K562 (cell line): ENCODE data around the gene ARID5B. TPM values are rescaled to one million over a fixed set of nuclear protein-coding genes. Genes with fewer than 3 reads are reported as not detected.

Experiments
- ATAC-seq: fragments of 200-7000 bp; cut with Tn5 transposase; 3 replicates; pipeline ENCODE4 v1.9.1; 2020; ENCODE audit warnings: moderate library complexity
- BruUV-seq: library from RNA; stranded (reverse); fragments of 400-500 nt; replicated peaks from 2 replicates; lab custom pipeline; 2021; lab: Mats Ljungman, UMichigan
- CTCF ChIA-PET: fragments of 300-600 bp; formaldehyde crosslinking; extraction: SDS; loops from one replicate; lab custom pipeline; 2021; ENCODE audit warnings: low intra/inter-chr PET ratio; lab: Yijun Ruan, JAX
- POLR2A ChIA-PET: fragments of 300-600, 350-650 bp; sonication (Branson Sonifier 250); formaldehyde crosslinking; extraction: SDS; loops from one replicate; lab custom pipeline; 2021; ENCODE audit warnings: antibody characterized with exemption, inconsistent platforms; lab: Yijun Ruan, JAX
- DNase-seq, 4 experiments: peaks; one replicate each; pipeline versions ENCODE4 v3.0.0 to v3.0.0-alpha.2; 2011 to 2018; ENCODE audit warnings: low spot score in 3 of 4, mixed read lengths in 3 of 4; ENCODE audit errors: extremely low read depth in 1 of 4
- FAIRE-seq: peaks from 2 replicates; lab custom pipeline; 2011; peaks lifted over from hg19 to GRCh38; lab: Jason Lieb, UNC
- H2AFZ ChIP-seq: 2 replicates; pipeline ENCODE4 v1.6.0; 2011; ENCODE audit warnings: low read depth, low read length, control low read depth, inconsistent platforms
- H3K27ac ChIP-seq: fragments of 200-600 bp; 3 replicates; pipeline ENCODE4 v1.8.0; 2011; ENCODE audit warnings: low read depth, mild to moderate bottlenecking, control low read depth, inconsistent platforms, low read length, moderate library complexity, mixed read lengths; ENCODE audit errors: extremely low read depth
- H3K27me3 ChIP-seq, 2 experiments: fragments of 300-600 bp in 1 of 2; 2 replicates in 1 of 2; 3 replicates in 1 of 2; pipeline versions ENCODE4 v1.6.0 to v1.8.0; 2011; ENCODE audit warnings: inconsistent platforms in 2 of 2, low read length in 2 of 2, mild to moderate bottlenecking in 1 of 2, mixed read lengths in 1 of 2, moderate library complexity in 1 of 2; ENCODE audit not compliant: control insufficient read depth in 2 of 2, insufficient read depth in 2 of 2
- H3K36me3 ChIP-seq: fragments of 300-600 bp; 3 replicates; pipeline ENCODE4 v1.8.0; 2011; ENCODE audit warnings: mild to moderate bottlenecking, low read length, inconsistent platforms; ENCODE audit not compliant: control insufficient read depth, insufficient read depth
- H3K4me1 ChIP-seq, 2 experiments: fragments of 200-600 bp in 1 of 2; replicated peaks in 1 of 2; 2 replicates in 1 of 2; 3 replicates in 1 of 2; pipeline versions ENCODE4 v1.5.1 to v1.8.0; 2011; ENCODE audit warnings: inconsistent platforms in 2 of 2, low read length in 2 of 2, mild to moderate bottlenecking in 1 of 2, mixed read lengths in 1 of 2, moderate library complexity in 1 of 2; ENCODE audit not compliant: control insufficient read depth in 2 of 2, insufficient read depth in 2 of 2
- H3K4me2 ChIP-seq: 2 replicates; pipeline ENCODE4 v1.6.1; 2011; ENCODE audit warnings: low read length, control low read depth, inconsistent platforms, mixed read lengths; ENCODE audit not compliant: insufficient read depth
- H3K4me3 ChIP-seq: fragments of 200-600 bp; sonication (generic), shearing (Covaris generic); 2 replicates; pipeline ENCODE4 v1.5.1; 2016; ENCODE audit warnings: control low read depth, inconsistent platforms
- H3K79me2 ChIP-seq: fragments of 200-600 bp; 3 replicates; pipeline ENCODE4 v1.8.0; 2011; ENCODE audit warnings: low read length, inconsistent platforms; ENCODE audit not compliant: control insufficient read depth, insufficient read depth
- H3K9ac ChIP-seq, 2 experiments: 2 replicates each; pipeline versions ENCODE4 v1.6.0 to v1.6.1; 2011; ENCODE audit warnings: low read depth in 2 of 2, low read length in 2 of 2, control low read depth in 1 of 2, inconsistent platforms in 1 of 2, mild to moderate bottlenecking in 1 of 2, mixed read lengths in 1 of 2; ENCODE audit not compliant: insufficient read depth in 1 of 2
- H3K9me1 ChIP-seq: one replicate; pipeline ENCODE4 v1.6.0; 2011; ENCODE audit warnings: inconsistent platforms, mild to moderate bottlenecking, low read length, moderate library complexity; ENCODE audit not compliant: control insufficient read depth, insufficient read depth
- H3K9me3 ChIP-seq: replicated peaks from 2 replicates; pipeline ENCODE4 v1.5.1; 2011; ENCODE audit warnings: low read depth, low read length, inconsistent platforms; ENCODE audit not compliant: control insufficient read depth, insufficient read depth
- H4K20me1 ChIP-seq: replicated peaks from 2 replicates; pipeline ENCODE4 v1.6.1; 2011; ENCODE audit warnings: low read length, inconsistent platforms, mixed read lengths; ENCODE audit not compliant: control insufficient read depth, insufficient read depth
- ETV1 ChIP-seq: fragments of 450-650 bp; conservative IDR thresholded peaks from 2 replicates; pipeline ENCODE4 v1.6.1; 2016; ENCODE audit warnings: missing genetic modification characterization, control low read depth, low read depth, missing compliant biosample characterization
- SP1 ChIP-seq: sonication (generic); formaldehyde crosslinking; IDR thresholded peaks from 2 replicates; pipeline ENCODE4 v1.8.1; 2022; ENCODE audit warnings: mild to moderate bottlenecking, missing genetic modification reagents
- SRSF7 ChIP-seq: fragments of 200-400 bp; formaldehyde crosslinking; optimal IDR thresholded peaks from 2 replicates; pipeline ENCODE3; 2017; ENCODE audit warnings: mild to moderate bottlenecking, low read depth, low read length
- ZNF263 ChIP-seq: sonication (generic); formaldehyde crosslinking; IDR thresholded peaks from 2 replicates; pipeline ENCODE4 v1.8.0; 2022; ENCODE audit warnings: mild to moderate bottlenecking, missing genetic modification reagents, borderline replicate concordance
- ZNF445 ChIP-seq: fragments of 250-450 bp; sonication (Bioruptor Pico); IDR thresholded peaks from 2 replicates; pipeline ENCODE4 v1.4.0; 2020; ENCODE audit warnings: low read depth, mild to moderate bottlenecking, moderate library complexity
- ZNF695 ChIP-seq: fragments of 450-650 bp; formaldehyde crosslinking; IDR thresholded peaks from 2 replicates; pipeline ENCODE4 v1.4.0; 2020; ENCODE audit warnings: mild to moderate bottlenecking, moderate library complexity
- in situ Hi-C: fragments of 300-500 bp; cut with MboI; formaldehyde crosslinking; loops from 4 replicates; pipeline ENCODE4 v1.15.0; 2018; ENCODE audit warnings: inconsistent platforms, mixed read lengths
- intact Hi-C: fragments of 100-400 bp; cut with micrococcal nuclease; formaldehyde crosslinking; loops from 2 replicates; pipeline ENCODE4 v1.14.2; 2022
- polyA plus RNA-seq, 8 experiments: library from polyadenylated mRNA; depleted of rRNA in 4 of 8; stranded (reverse) in 5 of 8; unstranded in 3 of 8; fragments of >200 nt; fragmentation: Nextera tagmentation in 2 of 8; fragmentation: Illumina TruSeq in 1 of 8; extraction: Ambion mirVana in 2 of 8; extraction: Trizol in 1 of 8; gene quantifications; 2 replicates each; pipeline versions ENCODE4 v1.2.1 to v1.2.3, GENCODE V29; 2011 to 2014; ENCODE audit warnings: inconsistent platforms in 1 of 8, missing spikeins in 1 of 8
- total RNA-seq, 7 experiments: library from RNA; depleted of rRNA in 6 of 7; stranded (reverse); fragments of >200 nt in 6 of 7; fragmentation: Illumina TruSeq in 2 of 7; extraction: Trizol in 2 of 7; gene quantifications; 2 replicates each; pipeline versions ENCODE4 v1.2.1 to v1.2.3, GENCODE V29; 2011 to 2021; ENCODE audit warnings: low replicate concordance in 1 of 7
- TF ChIP-seq, protein P1 (sequence below), 3 experiments: fragments of 200-800 bp in 1 of 3; sonication (Bioruptor generic) in 1 of 3; sonication (generic) in 1 of 3; formaldehyde crosslinking in 1 of 3; IDR thresholded peaks; 2 replicates each; pipeline versions ENCODE4 v1.6.1 to v1.8.0; 2016 to 2022; ENCODE audit warnings: mild to moderate bottlenecking in 2 of 3, missing compliant biosample characterization in 2 of 3, missing genetic modification characterization in 2 of 3, missing genetic modification reagents in 1 of 3

ARID5B gene
- total and polyA plus RNA-seq, 9 of the 15 experiments (the other 6 are each of a cell fraction or from before 2014, with no cell fraction given) = 0.48 to 1.6 (median 0.80) TPM

DNA sequence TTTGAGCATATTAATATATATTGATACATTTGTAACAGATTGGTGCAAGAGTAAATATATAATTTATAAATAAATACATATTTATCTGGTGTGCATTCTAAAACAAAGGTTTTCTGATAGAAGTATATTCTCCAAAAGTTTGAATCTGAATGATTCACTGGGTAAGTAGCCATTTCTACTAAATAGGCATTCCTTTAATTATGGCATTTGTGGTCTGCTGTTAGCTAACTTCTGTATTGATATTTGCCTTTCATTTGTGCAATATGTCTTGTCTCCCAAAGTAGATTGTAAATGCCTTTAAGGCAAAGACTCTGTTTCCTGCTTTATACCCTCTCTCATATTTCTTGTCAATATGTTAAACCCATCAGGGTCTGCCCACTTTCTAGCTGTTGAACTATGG is 11.1 kb upstream of the ARID5B start:
- in situ Hi-C loops (no loop called here), intact Hi-C loops (no loop called here)
- TF ChIP-seq ETV1 (tag) (no peak), ZNF445 (CRISPR knock-in tag) (no peak), ZNF263 (no peak), SRSF7 (no peak), SP1 (CRISPR knock-in tag) (no peak), ZNF695 (CRISPR knock-in tag) (no peak)
- TF ChIP-seq, protein P1, sequence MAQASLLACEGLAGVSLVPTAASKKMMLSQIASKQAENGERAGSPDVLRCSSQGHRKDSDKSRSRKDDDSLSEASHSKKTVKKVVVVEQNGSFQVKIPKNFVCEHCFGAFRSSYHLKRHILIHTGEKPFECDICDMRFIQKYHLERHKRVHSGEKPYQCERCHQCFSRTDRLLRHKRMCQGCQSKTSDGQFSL (CRISPR knock-in tag; IDR thresholded peaks at IDR 0.05) = no peak
- TF ChIP-seq, protein P1 (tag; IDR thresholded peaks at IDR 0.05) = no peak
- DNase-seq (no peak), ATAC-seq (no peak), FAIRE-seq (no peak)
- H3K79me2 ChIP-seq = no peaks in the 10 kb centered on the region
- no peaks in the 10 kb centered on the region for H3K36me3 ChIP-seq
- H3K27me3 ChIP-seq = no peaks in the 10 kb centered on the region
- H4K20me1 ChIP-seq = no peaks in the 10 kb centered on the region
- H3K9ac ChIP-seq = no peak overlapping the region
- H3K4me3 ChIP-seq = no peak overlapping the region
- no peaks in the 10 kb centered on the region for H3K4me1 ChIP-seq
- BruUV-seq = no TSS peak
- CTCF ChIA-PET = no interaction called here
- no peak overlapping the region for H3K27ac ChIP-seq
- no peaks in the 10 kb centered on the region for H3K9me3 ChIP-seq
- no peak overlapping the region for H3K4me2 ChIP-seq
- POLR2A ChIA-PET = interaction anchor here (1.4 kb wide), 1 partner anchor 15 kb away, joined by 4 read pairs; no protein-coding TSS in a partner anchor
- H2AFZ ChIP-seq = no peak overlapping the region
- no peaks in the 10 kb centered on the region for H3K9me1 ChIP-seq
